ENCODE measurements around the gene CACNA2D1.

- TF ChIP-seq CTCF (IDR thresholded peaks at IDR 0.05), result no peak
- TF ChIP-seq POLR2A (IDR thresholded peaks at IDR 0.05), result no peak
These were observed 84.7 kb downstream of the CACNA2D1 start for GRCh38 chr7:82358923-82359322.
